GM21423 (cell line): ENCODE data around the gene TMEM109.
A peak's percentile ranks its signal among the peaks of the same experiment; 100 is the strongest.

Source experiments
- ATAC-seq: cut with Tn5 transposase; IDR thresholded peaks from one replicate; pipeline ENCODE4 v1.9.1; 2021; ENCODE audit warnings: mild to moderate bottlenecking, moderate library complexity; ENCODE audit not compliant: unreplicated experiment

The TMEM109 gene

DNA sequence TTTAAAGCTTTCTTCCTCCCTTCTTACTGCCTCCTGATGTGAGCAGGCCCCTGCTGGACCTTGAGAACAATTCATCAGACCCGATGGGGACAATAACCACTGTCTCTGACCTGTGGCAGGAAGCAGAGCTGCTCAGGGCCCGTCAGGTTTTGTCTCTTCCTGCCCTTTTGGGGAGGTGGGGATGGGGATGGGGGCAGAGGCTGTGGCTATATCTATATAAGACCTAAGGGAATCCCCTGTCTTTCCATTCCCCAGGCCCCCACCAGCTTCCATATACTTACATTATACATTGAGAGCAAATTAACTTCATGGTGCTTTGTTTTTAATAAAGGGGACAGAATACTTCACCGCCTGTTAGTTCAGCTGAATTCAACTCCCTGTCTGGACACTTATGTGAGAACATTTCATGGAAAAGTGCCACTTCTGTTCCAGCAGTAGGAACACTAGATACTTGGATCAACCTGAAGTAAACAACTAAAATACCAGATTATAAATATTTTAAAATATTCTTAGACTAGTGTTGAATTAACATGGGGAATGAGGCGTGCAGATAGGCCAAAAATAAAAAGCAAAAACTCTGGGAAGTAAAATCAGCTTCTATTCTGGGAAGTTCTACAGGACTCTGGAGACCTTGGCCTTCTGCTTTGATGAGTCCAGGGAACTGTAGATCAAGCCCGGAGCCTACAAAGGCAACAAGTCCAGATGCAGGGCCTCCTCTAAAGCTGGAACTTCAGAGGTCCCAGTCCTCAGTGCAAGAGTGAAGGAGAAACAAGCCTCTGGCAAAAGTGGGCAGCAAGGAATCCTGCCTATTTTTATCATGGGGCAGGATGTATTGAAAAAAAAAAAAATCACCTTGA, 35.5 kb upstream of the TMEM109 start:
- no peak for ATAC-seq

DNA sequence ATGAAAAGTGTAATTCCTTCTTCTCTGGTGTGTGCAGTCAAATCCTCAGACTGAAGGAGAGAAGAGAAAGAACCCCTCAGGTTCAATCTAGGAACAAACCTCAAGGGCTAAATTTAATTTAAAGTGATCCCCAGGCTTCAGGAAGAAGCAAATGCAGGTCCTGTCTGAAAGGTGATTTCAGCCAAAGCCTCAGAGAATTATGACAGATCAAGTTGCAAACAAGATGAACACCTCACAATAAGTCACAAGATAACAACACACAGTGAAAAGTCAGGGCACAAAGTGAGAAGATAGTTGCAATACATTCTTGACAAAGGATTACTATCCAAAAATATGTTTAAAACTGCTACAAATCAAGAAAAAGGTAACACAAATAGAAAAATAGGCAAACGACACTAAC, 34.9 kb upstream of the TMEM109 start:
- ATAC-seq = no peak

DNA sequence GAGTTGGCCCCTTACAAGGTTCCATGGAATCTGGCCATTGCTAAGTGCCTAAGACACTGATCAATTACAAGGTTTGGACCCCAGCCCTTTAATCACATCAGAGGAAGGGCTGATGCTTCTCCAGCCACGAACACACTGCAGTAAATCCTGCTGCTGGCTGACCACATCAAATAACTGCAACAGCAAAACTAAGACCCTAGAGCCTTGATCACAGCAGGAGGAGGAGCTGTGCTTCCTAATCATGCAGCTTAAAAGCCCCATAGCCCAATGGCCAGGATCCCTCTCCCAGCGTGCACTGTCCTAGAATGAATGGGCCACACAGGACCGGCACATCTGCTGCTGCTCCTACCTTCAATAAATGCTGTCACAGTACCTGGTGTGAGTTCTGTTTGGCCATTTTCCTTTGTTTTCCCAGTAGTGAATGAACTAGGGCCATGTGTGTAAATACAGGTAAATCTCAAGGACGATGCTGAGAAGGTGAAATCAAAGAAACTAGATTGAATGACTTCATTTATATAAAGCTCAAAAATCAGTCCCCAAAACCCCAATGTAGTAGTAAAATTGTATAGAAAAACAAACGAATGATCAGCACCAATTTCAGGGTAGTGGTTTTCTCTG, 33.9 kb upstream of the TMEM109 start:
- ATAC-seq = no peak

DNA sequence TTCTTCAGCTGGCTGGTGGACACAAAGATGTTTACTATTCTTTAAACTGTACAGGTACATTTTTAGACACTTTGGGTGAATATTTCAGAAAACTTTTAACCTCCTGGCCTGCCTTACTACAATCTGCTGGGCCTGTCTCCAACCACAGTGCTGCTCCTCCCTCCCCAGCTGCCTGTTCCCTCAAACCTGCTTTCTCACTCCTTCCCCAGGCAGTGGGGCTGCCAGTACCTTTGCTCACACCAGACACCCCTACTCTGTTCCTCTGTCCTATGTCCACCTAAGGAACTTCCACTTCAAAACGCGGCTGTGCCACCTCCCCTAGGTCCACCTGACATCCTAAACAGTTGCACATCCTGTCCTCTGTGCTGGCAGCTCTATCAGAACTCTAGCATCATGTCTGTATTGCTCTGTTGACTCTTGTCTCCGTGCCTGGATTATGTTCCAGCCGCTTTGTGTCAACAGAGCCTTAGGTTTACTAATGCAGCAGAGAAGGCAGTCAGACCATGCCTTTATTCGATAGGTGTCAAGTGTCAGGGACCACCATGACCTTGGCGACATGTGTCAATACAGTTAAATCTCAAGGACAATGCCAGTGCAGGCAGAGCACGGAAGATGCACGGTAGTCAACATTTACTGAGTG, 33.2 kb upstream of the TMEM109 start:
- no peak for ATAC-seq

DNA sequence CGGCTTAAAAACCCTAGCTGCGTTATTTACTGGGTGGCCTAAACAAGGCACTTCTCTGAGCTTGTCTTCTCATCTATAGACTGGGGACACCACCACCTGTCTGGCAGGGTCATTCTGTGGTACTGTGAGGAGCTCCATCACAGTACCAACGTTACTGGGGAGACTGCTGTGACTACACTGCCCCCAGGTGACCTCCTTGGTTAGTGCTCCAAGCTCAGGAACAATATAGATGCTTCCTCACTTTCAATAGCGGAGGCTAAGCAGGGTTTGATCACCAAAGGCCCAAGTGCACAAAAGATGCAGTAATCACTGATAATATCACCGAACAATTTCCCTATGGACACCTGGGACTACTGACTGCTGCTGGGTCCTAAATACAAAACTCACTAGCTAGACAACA, 26.4 kb upstream of the TMEM109 start:
- ATAC-seq = no peak

DNA sequence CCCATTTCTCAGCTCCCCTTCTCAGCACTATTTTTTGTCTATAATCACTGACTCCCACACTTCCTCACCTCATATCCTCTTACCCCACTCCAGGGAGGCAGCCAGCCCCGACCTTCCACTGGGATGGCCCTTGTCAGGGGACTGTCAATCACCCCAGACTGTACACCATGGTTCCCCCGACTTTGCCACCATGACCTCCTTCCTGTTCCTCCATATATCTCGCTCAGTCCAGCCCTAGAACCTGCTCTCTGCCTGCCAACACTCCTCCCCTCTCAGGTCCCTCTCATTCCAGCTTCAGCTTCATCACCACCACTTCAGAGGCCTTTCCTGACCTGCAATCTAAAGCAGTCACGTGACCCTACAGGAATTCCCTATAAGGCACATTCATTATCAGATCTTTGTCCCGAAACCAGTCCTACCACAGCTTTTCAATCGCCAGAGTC, 24.1 kb upstream of the TMEM109 start:
- ATAC-seq = no peak

DNA sequence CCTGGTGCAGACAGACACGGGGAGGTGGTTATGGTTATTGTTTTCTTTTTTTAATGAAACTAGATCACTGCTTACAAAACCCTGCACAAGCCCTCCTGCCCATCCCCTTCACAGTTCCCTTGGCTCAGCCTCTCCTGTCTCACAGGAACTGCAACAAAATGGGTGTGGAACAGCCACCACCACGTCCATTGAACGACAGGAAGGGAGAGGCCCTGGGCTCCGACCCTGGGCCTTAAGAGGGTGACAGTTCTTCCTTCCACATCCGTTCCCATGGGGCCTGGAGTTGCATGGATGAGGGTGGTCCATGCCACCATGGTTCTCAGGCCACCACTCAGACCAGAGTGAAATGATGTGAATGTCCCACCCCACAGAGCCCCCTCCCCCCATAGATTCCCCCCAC, 23.3 kb upstream of the TMEM109 start:
- ATAC-seq = no peak

DNA sequence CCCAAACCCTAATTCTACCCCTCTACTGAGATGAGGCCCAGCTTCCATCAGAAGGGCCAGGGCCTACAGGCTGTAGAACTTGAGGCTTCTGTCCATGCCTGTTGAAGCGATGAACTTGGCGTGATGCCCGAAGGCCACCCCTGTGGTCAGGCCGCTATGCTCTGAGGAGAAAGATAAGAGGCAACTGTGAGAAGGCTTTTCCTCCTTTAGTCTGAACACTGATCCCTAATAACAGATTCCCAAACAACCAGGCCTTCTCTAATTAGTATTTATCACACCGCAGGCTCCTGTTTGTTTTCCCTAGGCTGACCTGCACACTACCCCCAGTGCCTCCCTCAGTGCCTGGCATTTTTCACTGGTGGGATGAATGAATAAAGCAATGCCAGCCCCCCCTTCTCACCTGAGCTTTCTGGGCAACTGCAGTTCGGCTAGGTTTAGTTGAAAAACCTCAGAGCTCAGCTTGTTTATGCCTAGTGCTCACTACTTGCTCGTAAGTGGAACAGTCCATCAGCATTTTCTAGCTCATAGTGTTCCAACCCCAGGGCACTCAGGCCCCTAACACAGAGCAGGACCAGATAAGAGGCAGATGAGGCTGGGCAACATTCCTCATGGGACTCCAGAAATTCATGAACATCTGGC, 22.7 kb upstream of the TMEM109 start:
- ATAC-seq = no peak

DNA sequence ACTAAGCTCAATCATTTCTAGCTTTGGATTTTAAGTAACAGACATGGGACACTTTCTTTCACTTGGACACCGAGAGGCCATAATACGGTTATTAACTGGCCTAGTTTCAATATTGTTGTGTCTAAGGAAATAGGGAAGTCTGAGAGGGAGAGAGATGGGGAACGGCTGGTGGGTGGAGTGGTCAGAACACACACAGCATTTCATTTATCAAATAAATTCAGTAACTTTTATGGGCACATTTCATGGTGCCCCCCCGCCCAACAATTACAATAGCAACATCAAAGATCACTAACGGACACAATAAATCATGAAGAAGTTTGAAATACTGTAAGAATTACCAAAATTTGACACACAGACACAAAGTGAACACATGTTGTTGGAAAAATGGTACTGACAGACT, 18.3 kb upstream of the TMEM109 start:
- no peak for ATAC-seq

DNA sequence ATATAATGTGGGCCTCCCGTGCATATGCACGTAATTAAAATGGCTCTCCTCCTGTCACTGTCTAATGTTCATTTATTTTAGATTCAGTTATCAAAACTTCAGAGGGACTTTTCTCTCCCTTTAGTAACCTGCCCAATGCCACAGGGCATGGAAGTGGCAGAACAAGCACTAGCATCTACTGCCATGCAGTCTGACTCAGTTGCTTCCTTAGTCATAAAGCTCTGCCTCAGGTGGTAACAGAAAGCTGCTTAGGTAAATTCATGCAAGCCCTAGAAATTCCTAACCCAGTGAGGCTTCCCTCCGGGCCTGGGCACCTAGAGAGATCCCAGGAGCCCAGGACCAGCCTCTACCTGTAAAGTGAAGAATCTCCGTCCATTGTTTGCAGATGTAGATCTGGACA, 16.5 kb upstream of the TMEM109 start:
- no peak for ATAC-seq

DNA sequence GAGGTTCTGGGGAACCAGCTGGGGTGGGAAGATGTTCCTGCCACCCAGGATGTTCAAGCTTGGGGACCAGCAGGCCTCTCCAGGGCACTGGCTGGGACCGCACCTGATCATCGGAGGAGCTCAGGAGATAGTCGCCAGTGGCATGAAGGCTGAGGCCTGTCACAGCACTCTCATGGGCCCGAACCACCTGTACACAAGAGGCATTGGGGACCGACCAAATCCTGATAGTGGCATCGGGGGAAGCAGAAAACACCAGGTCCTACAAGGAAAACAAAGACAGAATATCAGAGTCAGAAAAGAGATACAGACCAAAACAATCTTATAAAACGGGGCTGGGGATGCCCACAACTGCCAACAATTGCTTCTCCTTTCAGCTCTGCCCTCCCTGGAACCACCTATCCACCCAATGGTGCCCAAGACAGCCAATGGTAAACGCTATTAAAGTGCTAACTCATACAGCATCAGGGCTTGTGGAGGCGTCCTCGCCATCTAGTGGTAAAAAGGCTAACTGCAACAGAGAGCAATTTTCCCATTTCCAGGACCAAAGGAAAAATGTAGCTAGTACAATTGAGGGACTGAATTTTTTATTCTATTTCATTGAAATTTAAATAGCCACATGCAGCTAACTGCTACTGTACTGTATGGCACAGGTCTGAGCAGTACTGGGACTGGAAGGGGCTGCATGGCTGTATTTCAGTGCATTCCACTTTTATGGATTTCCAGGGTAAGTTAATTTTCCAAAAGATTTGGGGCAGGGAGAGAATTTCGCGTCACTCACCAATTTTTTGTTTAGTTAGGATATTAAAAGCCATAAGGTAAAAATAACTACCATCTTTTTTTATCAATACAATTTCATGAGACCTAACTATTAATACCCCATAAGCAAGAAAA, 14.7 kb upstream of the TMEM109 start:
- ATAC-seq = no peak

DNA sequence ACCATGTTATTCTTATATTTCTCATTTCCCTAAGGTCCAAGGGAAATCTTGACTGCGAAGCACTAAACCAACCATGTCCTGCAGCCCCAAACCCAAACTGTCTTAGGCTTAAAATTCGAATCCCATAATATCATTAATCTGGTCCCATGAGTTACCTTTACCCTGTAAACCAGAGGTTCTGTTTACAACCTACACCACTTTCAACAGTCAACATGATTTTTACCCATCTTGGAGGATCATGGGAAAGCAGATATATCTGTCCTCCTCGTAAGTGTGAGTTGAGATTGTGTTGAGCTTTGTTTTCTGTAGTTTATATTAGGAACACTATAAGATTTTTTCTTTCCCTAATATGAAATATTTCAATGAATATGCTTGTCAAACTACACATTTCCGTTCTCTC, 14.0 kb upstream of the TMEM109 start:
- no peak for ATAC-seq

DNA sequence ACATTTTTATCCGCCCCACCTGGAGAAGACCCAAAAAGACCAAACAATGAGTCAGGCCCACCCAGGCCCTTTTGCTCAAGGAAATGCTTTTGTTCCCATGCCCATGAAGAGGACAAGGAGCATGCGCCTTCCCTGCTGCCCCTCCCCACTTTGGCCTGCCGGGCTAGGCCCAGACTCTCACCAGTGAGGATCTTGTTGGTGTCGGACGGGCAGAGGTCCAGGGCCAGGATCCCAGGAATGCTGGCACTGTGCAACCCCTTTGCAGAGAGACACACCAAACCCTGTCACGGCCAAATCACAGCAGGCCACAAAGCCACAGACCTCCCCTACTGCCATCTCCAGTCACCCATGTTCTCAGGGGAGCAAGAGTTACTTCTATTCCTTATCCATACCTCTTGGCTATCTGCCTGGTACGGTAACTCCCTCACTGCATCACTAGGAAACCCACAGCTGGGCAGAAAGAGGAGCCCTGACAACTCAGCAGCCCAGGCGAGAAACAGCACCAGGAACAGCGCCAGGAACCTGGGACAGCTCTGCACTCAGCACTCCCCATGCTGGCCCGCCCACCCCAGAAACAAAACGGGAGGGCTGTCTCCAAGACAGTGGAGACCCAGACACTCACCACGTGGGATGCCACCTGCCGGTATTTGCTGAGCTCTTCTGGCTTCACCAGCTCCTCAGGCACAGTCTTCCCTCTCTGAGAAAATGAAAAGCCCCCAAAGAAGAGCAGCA, 13.1 kb upstream of the TMEM109 start:
- no peak for ATAC-seq

DNA sequence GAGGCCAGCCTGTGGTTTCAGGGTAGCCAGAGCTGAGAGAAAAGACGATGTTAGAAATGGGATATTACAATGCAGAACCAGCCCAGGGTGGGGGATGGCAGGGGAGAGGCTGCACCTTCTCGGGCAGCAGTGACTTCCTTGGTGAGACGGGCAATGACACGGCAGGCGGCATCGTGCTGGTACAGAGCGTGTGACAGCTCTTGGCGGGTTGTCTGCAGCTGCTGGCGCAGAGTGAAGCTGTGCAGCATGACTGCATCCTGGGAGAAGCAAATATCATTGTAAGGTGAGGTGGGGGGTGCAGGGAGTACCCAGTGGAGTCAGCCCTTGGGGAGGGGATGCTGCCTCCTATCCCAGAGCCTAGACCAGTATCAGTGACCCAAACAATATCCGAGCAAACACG, 11.3 kb upstream of the TMEM109 start:
- no peak for ATAC-seq

DNA sequence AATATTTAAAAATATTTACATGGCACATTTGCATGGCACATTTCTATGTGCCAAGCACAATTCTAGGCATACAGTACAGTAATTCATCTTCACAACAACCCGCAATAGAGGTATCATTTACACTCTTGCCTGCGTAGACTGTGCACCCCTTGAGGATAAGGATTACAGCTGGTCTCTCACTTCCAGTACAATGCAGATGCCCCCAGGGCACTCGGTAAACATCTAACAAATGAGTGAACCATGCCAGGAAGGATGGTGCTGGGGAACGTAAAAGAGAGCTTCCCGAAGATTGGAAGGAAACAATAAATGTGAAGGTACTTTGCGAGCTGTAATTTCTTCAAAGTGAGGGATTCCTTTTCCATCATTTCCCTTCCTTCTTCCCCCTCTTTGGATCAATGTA, 8.9 kb upstream of the TMEM109 start:
- ATAC-seq = no peak

DNA sequence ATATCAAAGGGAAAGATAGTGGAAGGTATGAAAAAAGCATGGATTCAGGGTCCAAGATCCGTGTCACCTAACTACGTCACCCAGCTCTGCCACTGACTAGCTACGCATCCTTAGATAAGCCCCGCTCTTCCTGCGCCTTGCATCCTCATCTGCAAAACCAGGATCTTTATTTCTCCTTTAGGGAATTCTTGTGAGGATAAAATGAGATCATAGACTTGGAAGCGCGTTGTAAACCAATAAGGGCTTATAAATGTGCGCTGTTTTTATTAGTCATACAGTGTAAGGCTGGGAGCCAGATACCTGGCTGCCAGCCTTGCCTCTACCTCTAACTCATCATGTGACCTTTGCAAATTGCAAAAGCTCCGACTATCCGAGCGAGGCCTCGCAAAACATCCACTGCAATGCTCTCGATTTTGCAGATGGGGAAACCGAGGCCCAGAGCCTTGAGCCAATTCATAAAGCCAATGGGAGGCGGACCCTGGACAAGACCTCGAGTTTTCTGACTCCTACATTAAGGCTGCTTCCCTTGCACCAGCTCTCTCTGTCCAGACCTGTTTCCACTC, 8.3 kb upstream of the TMEM109 start:
- no peak for ATAC-seq

DNA sequence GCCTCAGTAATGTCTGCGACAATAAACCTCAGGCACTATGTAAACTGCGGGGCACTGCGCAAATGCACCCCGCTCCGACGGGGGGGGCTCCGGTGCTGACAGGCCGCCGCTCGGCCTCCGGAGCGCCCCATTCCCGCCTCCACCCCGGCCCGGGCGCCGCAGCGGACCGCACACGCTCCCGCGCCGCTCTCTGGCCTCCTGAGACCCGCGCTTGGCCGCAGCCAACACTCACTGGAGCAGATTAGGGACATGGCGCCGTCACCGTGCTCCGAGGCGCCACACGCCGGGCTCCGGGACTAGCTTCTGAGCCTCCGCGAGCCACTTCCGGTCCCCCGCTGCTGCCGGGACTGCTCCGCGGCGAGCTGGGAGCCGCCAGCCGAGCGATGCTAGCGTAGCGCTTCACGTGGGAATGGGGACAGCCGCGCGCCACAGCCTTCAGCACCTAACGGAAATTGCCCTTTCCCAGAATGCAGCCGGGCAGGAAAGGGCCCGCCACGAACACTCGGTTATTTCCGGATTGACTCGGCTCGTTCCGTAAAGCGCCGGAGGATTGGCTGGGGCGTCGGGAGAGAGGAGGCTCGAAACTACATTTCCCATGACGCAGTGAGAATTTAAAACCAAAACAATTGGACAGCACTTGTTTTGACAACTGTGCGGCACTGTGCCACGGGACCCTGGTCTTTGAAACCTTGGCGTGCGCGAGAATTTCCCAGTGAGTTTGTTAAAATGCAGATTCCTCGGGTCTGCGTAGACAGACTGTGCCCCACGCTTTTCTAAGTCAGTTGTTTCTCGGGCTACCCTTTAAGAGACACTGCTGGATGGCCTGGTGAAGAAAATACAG, 7.6 kb upstream of the TMEM109 start, which contains the start of gene PRPF19:
Gene PRPF19, minus strand, starts transcription at position 454 of the 841 bp plus-strand sequence. Its CDS starts 203 bp downstream, at position 251.
- ATAC-seq = peak; percentile 70

DNA sequence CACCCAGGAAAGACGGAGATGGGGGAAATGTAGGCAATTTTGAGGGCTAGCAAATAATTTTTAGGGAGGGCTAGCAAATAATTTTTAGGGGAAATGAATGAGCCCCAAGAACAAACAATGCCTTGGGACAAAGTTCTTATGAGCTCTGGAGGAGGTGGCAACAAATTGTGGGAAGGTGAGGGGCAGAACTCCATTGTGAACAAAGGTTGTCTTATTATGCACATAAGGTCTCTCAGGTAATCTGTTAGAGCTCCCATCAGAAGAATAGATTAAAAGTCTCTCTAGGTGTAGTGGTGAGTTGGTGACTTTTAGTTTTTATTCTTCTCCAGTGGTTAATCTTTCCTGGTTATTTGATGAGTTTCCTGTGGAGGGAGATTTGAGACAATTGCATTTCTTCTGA, 5.2 kb upstream of the TMEM109 start:
- ATAC-seq = no peak
